GM19467 (cell line): ENCODE data around the gene POLR1A.
A peak's percentile ranks its signal among the peaks of the same experiment; 100 is the strongest.

Experiments
- ATAC-seq: cut with Tn5 transposase; IDR thresholded peaks from one replicate; pipeline ENCODE4 v1.9.1; 2021; ENCODE audit warnings: mild to moderate bottlenecking, moderate library complexity; ENCODE audit not compliant: unreplicated experiment

Gene POLR1A

GRCh38 chr2:86038291-86039081 lies 67.2 kb downstream of the POLR1A start:
- ATAC-seq: peak; percentile 51

GRCh38 chr2:86037795-86038192 lies 67.9 kb downstream of the POLR1A start:
- ATAC-seq: no peak

- no peak for ATAC-seq
Observed at GRCh38 chr2:86037141-86037794, 68.4 kb downstream of the POLR1A start.

GRCh38 chr2:86036669-86037138 lies 69.0 kb downstream of the POLR1A start:
- no peak for ATAC-seq

GRCh38 chr2:86035883-86036668 lies 69.6 kb downstream of the POLR1A start:
- peak; percentile 54 for ATAC-seq

GRCh38 chr2:86035376-86035882 lies 70.3 kb downstream of the POLR1A start:
- no peak for ATAC-seq

- ATAC-seq: no peak
Observed at GRCh38 chr2:86033751-86034692, 71.7 kb downstream of the POLR1A start.

GRCh38 chr2:86032861-86033595 lies 72.7 kb downstream of the POLR1A start:
- no peak for ATAC-seq

GRCh38 chr2:86031606-86032005 lies 74.1 kb downstream of the POLR1A start:
- no peak for ATAC-seq

- ATAC-seq: no peak
Observed at GRCh38 chr2:86031151-86031550, 74.5 kb downstream of the POLR1A start.

- ATAC-seq: no peak
Observed at GRCh38 chr2:86029873-86030272, 75.8 kb downstream of the POLR1A start.

GRCh38 chr2:86028766-86029381 lies 76.8 kb downstream of the POLR1A start:
- ATAC-seq: no peak

- ATAC-seq: no peak
Observed at GRCh38 chr2:86027922-86028765, 77.5 kb downstream of the POLR1A start.

GRCh38 chr2:86027196-86027921 lies 78.3 kb downstream of the POLR1A start:
- no peak for ATAC-seq

- no peak for ATAC-seq
Observed at GRCh38 chr2:86026744-86027065, 79.0 kb downstream of the POLR1A start.

- ATAC-seq: no peak
Observed at GRCh38 chr2:86025976-86026743, 79.5 kb downstream of the POLR1A start.
